DOHH2 (cell line): ENCODE data around the gene LILRA6.
"Not testable (repeated sequence)": the region's sequence is repeated elsewhere in the genome, so short reads cannot be mapped to it uniquely, and the experiment has no call there.

Source experiments
- H3F3A ChIP-seq: fragments of 200-600 bp; sonication (generic), shearing (Covaris generic); 2 replicates; pipeline ENCODE4 v1.6.0; 2016; ENCODE audit warnings: antibody characterized with exemption, mild to moderate bottlenecking; ENCODE audit not compliant: control insufficient read depth, insufficient read depth
- H3K27ac ChIP-seq: fragments of 200-600 bp; sonication (generic); 2 replicates; pipeline ENCODE4 v1.5.1; 2014; ENCODE audit warnings: low read depth, mild to moderate bottlenecking, low read length, moderate library complexity
- H3K27me3 ChIP-seq: fragments of 200-600 bp; sonication (generic); 2 replicates; pipeline ENCODE4 v1.6.1; 2014; ENCODE audit warnings: mild to moderate bottlenecking, low read length, mixed read lengths; ENCODE audit not compliant: control insufficient read depth
- H3K36me3 ChIP-seq: fragments of 200-600 bp; sonication (generic); 2 replicates; pipeline ENCODE4 v1.6.1; 2014; ENCODE audit warnings: mild to moderate bottlenecking, low read length, moderate library complexity, mixed read lengths; ENCODE audit not compliant: control insufficient read depth
- H3K4me1 ChIP-seq: fragments of 200-600 bp; sonication (generic); 2 replicates; pipeline ENCODE4 v1.6.1; 2014; ENCODE audit warnings: mild to moderate bottlenecking, low read length, mixed read lengths; ENCODE audit not compliant: control insufficient read depth
- H3K4me2 ChIP-seq: fragments of 200-600 bp; sonication (generic); 2 replicates; pipeline ENCODE4 v1.6.0; 2014; ENCODE audit warnings: mild to moderate bottlenecking, low read length, moderate library complexity
- H3K4me3 ChIP-seq: fragments of 200-600 bp; sonication (generic); 2 replicates; pipeline ENCODE4 v1.5.1; 2014; ENCODE audit warnings: mild to moderate bottlenecking, low read length, mixed read lengths
- H3K79me2 ChIP-seq: fragments of 200-600 bp; sonication (generic); 2 replicates; pipeline ENCODE4 v1.6.1; 2014; ENCODE audit warnings: mild to moderate bottlenecking, low read length, mixed read lengths; ENCODE audit not compliant: control insufficient read depth
- H3K9me2 ChIP-seq: fragments of 200-600 bp; sonication (generic); replicated peaks from 2 replicates; pipeline ENCODE4 v1.6.1; 2014; ENCODE audit warnings: mild to moderate bottlenecking, low read length, mixed read lengths; ENCODE audit not compliant: control insufficient read depth
- H3K9me3 ChIP-seq: fragments of 200-600 bp; sonication (generic); 2 replicates; pipeline ENCODE4 v1.6.1; 2014; ENCODE audit warnings: antibody characterized with exemption, low read length, mixed read lengths; ENCODE audit not compliant: control insufficient read depth, insufficient read depth
- H4K20me1 ChIP-seq: fragments of 200-600 bp; sonication (generic); 2 replicates; pipeline ENCODE4 v1.6.0; 2014; ENCODE audit warnings: low read depth, mild to moderate bottlenecking, antibody characterized with exemption, low read length, moderate library complexity; ENCODE audit not compliant: control insufficient read depth, insufficient read depth
- CTCF ChIP-seq: fragments of 200-600 bp; sonication (generic); IDR thresholded peaks from one replicate; pipeline ENCODE4 v1.5.1; 2014; ENCODE audit warnings: antibody characterized with exemption, mild to moderate bottlenecking, low read depth, low read length; ENCODE audit not compliant: poor library complexity, severe bottlenecking
- EZH2phosphoT487 ChIP-seq: fragments of 200-600 bp; sonication (generic); IDR thresholded peaks from 2 replicates; pipeline ENCODE4 v1.6.1; 2017; ENCODE audit warnings: borderline replicate concordance, mild to moderate bottlenecking, antibody characterized with exemption, low read length, moderate library complexity, mixed read lengths

LILRA6 gene

GRCh38 chr19:54199401-54199800 lies 43.2 kb downstream of the LILRA6 start:
- H3F3A ChIP-seq, result peaks cover 35% of the 10 kb centered on the region
- no peaks in the 10 kb centered on the region for H3K9me2 ChIP-seq
- TF ChIP-seq CTCF (no peak), EZH2phosphoT487 (no peak)
- peak overlapping the region; percentile 84 for H3K4me3 ChIP-seq
- H3K4me1 ChIP-seq, result peaks cover 34% of the 10 kb centered on the region
- H3K9me3 ChIP-seq, result no peaks in the 10 kb centered on the region
- no peak overlapping the region for H3K27ac ChIP-seq
- H3K36me3 ChIP-seq, result peaks cover 38% of the 10 kb centered on the region
- peaks cover 50% of the 10 kb centered on the region for H3K79me2 ChIP-seq
- peaks cover 29% of the 10 kb centered on the region for H4K20me1 ChIP-seq
- no peaks in the 10 kb centered on the region for H3K27me3 ChIP-seq
- peak overlapping the region; percentile 91 for H3K4me2 ChIP-seq

GRCh38 chr19:54197121-54197520 lies 45.5 kb downstream of the LILRA6 start:
- no peak for TF ChIP-seq EZH2phosphoT487
- TF ChIP-seq CTCF, result no peak
- Histone ChIP-seq H3K9me3 (no peaks in the 10 kb centered on the region), H3F3A (peaks cover 15% of the 10 kb centered on the region), H3K79me2 (peaks cover 32% of the 10 kb centered on the region), H3K9me2 (no peaks in the 10 kb centered on the region), H3K36me3 (peaks cover 30% of the 10 kb centered on the region), H3K27ac (no peak overlapping the region), H3K4me2 (no peak overlapping the region), H4K20me1 (peaks cover 11% of the 10 kb centered on the region), H3K4me3 (no peak overlapping the region), H3K27me3 (no peaks in the 10 kb centered on the region), H3K4me1 (peaks cover 17% of the 10 kb centered on the region)

- H3F3A ChIP-seq, result peaks cover 10% of the 10 kb centered on the region
- H3K4me2 ChIP-seq, result no peak overlapping the region
- peaks cover 5% of the 10 kb centered on the region for H4K20me1 ChIP-seq
- peaks cover 32% of the 10 kb centered on the region for H3K79me2 ChIP-seq
- H3K27ac ChIP-seq, result no peak overlapping the region
- TF ChIP-seq EZH2phosphoT487 (no peak), CTCF (no peak)
- no peaks in the 10 kb centered on the region for H3K9me3 ChIP-seq
- peaks cover 27% of the 10 kb centered on the region for H3K36me3 ChIP-seq
- H3K4me3 ChIP-seq, result no peak overlapping the region
- H3K27me3 ChIP-seq, result no peaks in the 10 kb centered on the region
- H3K9me2 ChIP-seq, result no peaks in the 10 kb centered on the region
- H3K4me1 ChIP-seq, result peaks cover 17% of the 10 kb centered on the region
These were observed 46.1 kb downstream of the LILRA6 start for GRCh38 chr19:54196536-54196935.

GRCh38 chr19:54194463-54194862 lies 48.1 kb downstream of the LILRA6 start:
- not testable (repeated sequence) for H3F3A ChIP-seq, H3K27ac ChIP-seq, H3K4me3 ChIP-seq, H3K4me2 ChIP-seq, H4K20me1 ChIP-seq, H3K9me3 ChIP-seq, H3K27me3 ChIP-seq, H3K9me2 ChIP-seq
- Histone ChIP-seq H3K79me2 (peaks cover 15% of the 10 kb centered on the region), H3K4me1 (peaks cover 13% of the 10 kb centered on the region), H3K36me3 (peaks cover 21% of the 10 kb centered on the region)
